ENCODE data around the gene RALGAPB.
"Not testable (repeated sequence)": the region's sequence is repeated elsewhere in the genome, so short reads cannot be mapped to it uniquely, and the experiment has no call there.

RALGAPB gene

DNA sequence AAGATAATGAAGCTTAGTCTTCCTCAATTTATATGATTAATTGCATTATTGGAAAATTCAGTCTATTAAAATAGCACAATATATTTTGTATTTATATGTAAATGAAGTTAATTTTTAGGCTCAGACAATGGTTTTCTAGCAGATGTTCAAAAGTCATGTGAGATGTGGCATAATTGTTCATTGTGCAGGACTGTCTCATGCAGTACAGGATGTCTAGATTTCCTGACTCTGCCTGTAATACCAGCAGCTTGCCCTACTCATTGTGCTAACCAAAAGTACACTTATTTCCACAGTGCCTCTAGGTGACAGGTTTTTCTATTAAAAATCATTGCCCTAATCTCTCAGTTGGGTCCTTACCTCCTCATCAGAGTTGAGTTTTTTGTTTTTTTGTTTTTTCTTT, 12.4 kb downstream of the RALGAPB start:
- Histone ChIP-seq H3K9me3 (ENCODE audit: control insufficient read depth, insufficient read depth, low read length) (no peaks in the 10 kb centered on the region), H3K27me3 (ENCODE audit: control insufficient read depth, insufficient read depth, low read length) (no peaks in the 10 kb centered on the region), H3K36me3 (ENCODE audit: control insufficient read depth, insufficient read depth, low read length) (no peaks in the 10 kb centered on the region), H3K4me3 (ENCODE audit: low read length) (no peak overlapping the region), H3K27ac (ENCODE audit: low read length) (no peak overlapping the region), H3K4me1 (ENCODE audit: control insufficient read depth, insufficient read depth, low read length) (no peaks in the 10 kb centered on the region)
- no peak for DNase-seq (ENCODE audit: low read depth, low spot score)

DNA sequence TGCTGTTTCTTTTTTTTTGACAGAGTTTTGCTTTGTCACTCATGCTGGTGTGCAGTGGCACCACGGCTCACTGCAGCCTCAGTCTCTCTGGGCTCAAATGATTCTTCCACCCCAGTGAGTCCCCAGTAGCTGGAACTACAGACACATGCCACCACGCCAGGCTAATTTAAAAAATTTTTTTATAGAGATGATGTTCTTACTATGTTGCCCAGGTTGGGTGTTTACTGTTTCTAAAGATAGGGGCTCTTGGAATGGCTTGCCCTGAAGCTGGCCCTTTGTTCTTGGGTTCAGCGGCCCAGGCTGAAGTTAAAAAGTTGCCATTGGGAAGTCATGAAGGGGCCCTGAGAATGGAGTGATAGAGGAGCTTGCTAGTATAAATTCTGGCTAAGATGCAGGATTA, 16.5 kb downstream of the RALGAPB start:
- Histone ChIP-seq H3K9me3 (ENCODE audit: control insufficient read depth, insufficient read depth, low read length) (no peaks in the 10 kb centered on the region), H3K36me3 (ENCODE audit: control insufficient read depth, insufficient read depth, low read length) (no peaks in the 10 kb centered on the region), H3K4me3 (ENCODE audit: low read length) (no peak overlapping the region), H3K27ac (ENCODE audit: low read length) (no peak overlapping the region), H3K27me3 (ENCODE audit: control insufficient read depth, insufficient read depth, low read length) (no peaks in the 10 kb centered on the region), H3K4me1 (ENCODE audit: control insufficient read depth, insufficient read depth, low read length) (no peaks in the 10 kb centered on the region)
- DNase-seq (ENCODE audit: low read depth, low spot score): no peak
- WGBS (ENCODE audit: insufficient coverage, insufficient read length): no CpG with 5 or more reads among the region's 3 CpGs

DNA sequence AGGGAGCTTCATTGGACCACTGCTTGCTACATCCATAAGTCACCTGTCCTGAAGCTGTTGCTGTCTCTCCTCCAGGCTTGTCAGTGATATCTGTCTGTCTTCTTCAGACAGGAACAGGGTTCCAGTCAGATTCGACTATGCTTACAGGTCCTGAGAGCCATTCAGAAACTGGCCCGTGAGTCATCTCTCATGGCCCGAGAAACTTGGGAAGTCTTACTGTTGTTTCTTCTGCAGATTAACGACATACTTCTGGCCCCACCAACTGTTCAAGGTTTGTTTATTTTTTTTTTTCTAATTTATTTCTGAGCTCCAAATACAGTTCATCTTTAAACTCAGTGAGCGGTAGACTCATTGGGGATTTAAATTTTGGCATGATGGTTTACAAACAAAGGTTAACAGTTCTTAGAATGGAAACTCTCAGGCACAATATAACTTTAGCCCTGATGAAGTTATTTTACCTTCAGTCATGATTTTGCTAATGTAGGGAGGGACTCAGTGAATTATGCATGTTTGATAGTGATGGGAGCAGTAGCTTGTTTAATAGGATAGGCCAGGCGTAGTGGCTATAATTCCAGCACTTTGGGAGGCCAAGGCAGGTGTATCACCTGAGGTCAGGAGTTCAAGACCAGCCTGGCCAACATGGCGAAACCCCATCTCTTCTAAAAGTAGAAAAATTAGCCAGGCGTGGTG, 24.7 kb downstream of the RALGAPB start:
- Histone ChIP-seq H3K4me1 (ENCODE audit: control insufficient read depth, insufficient read depth, low read length) (no peaks in the 10 kb centered on the region), H3K36me3 (ENCODE audit: control insufficient read depth, insufficient read depth, low read length) (peaks cover 2% of the 10 kb centered on the region; the same call in 1 of the 2 replicates)
- no CpG with 5 or more reads among the region's 8 CpGs for WGBS (ENCODE audit: insufficient coverage, insufficient read length)

DNA sequence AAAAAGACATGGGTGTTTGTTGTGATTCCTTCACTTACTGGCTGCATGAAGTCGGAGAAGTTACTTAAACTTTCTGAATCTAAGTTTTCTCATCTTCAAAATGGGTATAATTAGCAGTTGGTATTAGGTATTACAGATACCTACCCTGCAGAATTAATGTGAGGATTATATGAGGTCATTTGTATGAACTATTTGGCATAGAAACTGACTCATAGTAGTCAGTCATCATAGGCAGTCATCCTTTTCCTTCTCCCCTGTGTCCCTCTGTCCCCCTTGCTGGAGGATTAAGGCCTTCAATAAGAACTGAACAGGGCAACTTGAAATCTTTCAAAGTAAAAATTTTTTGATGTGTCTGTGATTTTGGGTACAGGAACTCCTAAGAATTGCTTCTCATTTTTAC, 26.3 kb downstream of the RALGAPB start:
- Histone ChIP-seq H3K4me3 (ENCODE audit: low read length) (no peak overlapping the region), H3K9me3 (ENCODE audit: control insufficient read depth, insufficient read depth, low read length) (no peaks in the 10 kb centered on the region), H3K36me3 (ENCODE audit: control insufficient read depth, insufficient read depth, low read length) (peaks cover 2% of the 10 kb centered on the region; the same call in 1 of the 2 replicates), H3K4me1 (ENCODE audit: control insufficient read depth, insufficient read depth, low read length) (no peaks in the 10 kb centered on the region), H3K27me3 (ENCODE audit: control insufficient read depth, insufficient read depth, low read length) (no peaks in the 10 kb centered on the region), H3K27ac (ENCODE audit: low read length) (no peak overlapping the region)
- no peak for DNase-seq (ENCODE audit: low read depth, low spot score)
- WGBS (ENCODE audit: insufficient coverage, insufficient read length): no CpG with 5 or more reads among the region's 1 CpG

More for the DNA sequence above, 24.7 kb downstream of the RALGAPB start:
- H3K9me3 ChIP-seq (ENCODE audit: control insufficient read depth, insufficient read depth, low read length): no peaks in the 10 kb centered on the region
- no peak for DNase-seq (ENCODE audit: low read depth, low spot score)
- H3K27ac ChIP-seq (ENCODE audit: low read length): no peak overlapping the region
- no peak overlapping the region for H3K4me3 ChIP-seq (ENCODE audit: low read length)
- no peaks in the 10 kb centered on the region for H3K27me3 ChIP-seq (ENCODE audit: control insufficient read depth, insufficient read depth, low read length)

DNA sequence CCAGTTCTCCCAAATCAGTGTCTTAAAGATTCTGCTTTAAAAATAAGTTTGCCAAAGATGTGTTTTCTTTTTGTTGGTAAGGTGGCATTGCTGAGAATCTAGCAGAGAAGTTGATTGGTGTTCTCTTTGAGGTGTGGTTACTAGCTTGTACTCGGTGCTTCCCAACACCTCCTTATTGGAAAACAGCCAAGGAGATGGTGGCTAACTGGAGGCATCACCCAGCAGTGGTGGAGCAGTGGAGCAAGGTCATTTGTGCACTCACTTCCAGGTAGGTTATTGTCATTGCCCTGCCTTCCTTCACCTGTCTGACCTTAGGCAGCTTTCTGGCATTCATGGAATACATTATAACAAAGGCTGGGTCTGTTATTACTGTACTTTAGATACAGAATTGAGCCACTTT, 26.7 kb downstream of the RALGAPB start:
- Histone ChIP-seq H3K27me3 (ENCODE audit: control insufficient read depth, insufficient read depth, low read length) (no peaks in the 10 kb centered on the region), H3K27ac (ENCODE audit: low read length) (no peak overlapping the region), H3K4me3 (ENCODE audit: low read length) (no peak overlapping the region), H3K36me3 (ENCODE audit: control insufficient read depth, insufficient read depth, low read length) (peaks cover 2% of the 10 kb centered on the region; the same call in 1 of the 2 replicates), H3K4me1 (ENCODE audit: control insufficient read depth, insufficient read depth, low read length) (no peaks in the 10 kb centered on the region), H3K9me3 (ENCODE audit: control insufficient read depth, insufficient read depth, low read length) (no peaks in the 10 kb centered on the region)
- no CpG with 5 or more reads among the region's 1 CpG for WGBS (ENCODE audit: insufficient coverage, insufficient read length)
- DNase-seq (ENCODE audit: low read depth, low spot score): no peak

DNA sequence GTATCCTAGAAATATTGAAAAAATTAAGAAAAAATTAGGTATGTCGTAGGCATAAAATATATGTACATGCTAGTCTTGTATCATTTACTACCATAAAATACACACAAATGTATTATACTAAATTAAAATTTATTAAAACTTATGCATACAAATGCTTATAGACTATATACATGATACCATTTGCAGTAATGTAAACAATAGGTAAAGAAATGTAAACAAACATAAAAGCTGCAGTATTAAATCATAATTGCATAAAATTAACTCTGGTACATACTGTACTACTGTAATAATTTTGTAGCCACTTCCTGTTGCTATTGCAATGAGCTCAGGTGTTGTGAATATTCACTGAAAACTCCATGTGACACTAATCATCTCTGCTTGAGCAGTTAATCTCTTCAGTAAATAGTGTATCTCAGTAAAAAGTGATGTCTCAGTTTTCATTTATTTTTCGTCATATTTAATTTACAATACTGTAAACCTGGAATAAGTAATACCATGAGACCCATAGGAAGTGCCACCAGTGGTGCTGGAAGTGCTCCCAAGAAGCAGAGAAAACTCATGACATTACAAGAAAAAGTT, 29.3 kb downstream of the RALGAPB start:
- no peak for DNase-seq (ENCODE audit: low read depth, low spot score)
- no CpG with 5 or more reads among the region's 2 CpGs for WGBS (ENCODE audit: insufficient coverage, insufficient read length)
- H3K9me3 ChIP-seq (ENCODE audit: control insufficient read depth, insufficient read depth, low read length): no peaks in the 10 kb centered on the region
- no peak overlapping the region for H3K27ac ChIP-seq (ENCODE audit: low read length)
- peaks cover 2% of the 10 kb centered on the region; the same call in 1 of the 2 replicates for H3K36me3 ChIP-seq (ENCODE audit: control insufficient read depth, insufficient read depth, low read length)
- no peak overlapping the region for H3K4me3 ChIP-seq (ENCODE audit: low read length)
- H3K27me3 ChIP-seq (ENCODE audit: control insufficient read depth, insufficient read depth, low read length): no peaks in the 10 kb centered on the region
- H3K4me1 ChIP-seq (ENCODE audit: control insufficient read depth, insufficient read depth, low read length): no peaks in the 10 kb centered on the region

DNA sequence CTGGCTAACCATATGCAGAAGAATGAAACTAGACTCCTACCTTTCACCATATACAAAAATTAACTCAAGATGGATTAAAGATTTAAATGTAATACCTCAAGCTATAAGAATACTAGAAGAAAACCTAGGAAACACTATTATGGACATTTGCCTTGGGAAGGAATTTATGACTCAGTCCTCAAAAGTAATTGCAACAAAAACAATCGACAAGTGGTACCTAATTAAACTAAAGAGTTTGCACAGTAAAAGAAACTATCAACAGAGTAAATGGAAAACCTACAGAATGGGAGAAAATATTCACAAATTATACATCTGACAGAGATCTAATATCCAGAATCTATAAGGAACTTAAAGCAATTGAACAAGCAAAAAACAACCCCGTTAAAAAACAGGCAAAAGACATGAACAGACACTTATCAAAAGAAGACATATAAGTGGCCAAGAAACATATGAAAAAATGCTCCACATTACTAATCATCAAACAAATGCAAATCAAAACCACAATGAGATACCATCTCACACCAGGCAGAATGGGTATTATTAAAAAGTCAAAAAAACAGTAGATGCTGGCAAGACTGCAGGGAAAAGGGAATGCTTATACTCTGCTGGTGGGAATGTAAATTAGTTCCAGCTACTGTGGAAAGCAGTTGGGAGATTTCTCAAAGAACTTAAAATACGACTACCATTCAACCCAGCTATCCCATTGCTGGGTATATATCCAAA, 31.9 kb downstream of the RALGAPB start:
- Histone ChIP-seq H3K27me3 (ENCODE audit: control insufficient read depth, insufficient read depth, low read length) (no peaks in the 10 kb centered on the region), H3K4me1 (ENCODE audit: control insufficient read depth, insufficient read depth, low read length) (no peaks in the 10 kb centered on the region), H3K4me3 (ENCODE audit: low read length) (no peak overlapping the region), H3K36me3 (ENCODE audit: control insufficient read depth, insufficient read depth, low read length) (peaks cover 6% of the 10 kb centered on the region), H3K9me3 (ENCODE audit: control insufficient read depth, insufficient read depth, low read length) (no peaks in the 10 kb centered on the region), H3K27ac (ENCODE audit: low read length) (no peak overlapping the region)
- no CpG with 5 or more reads among the region's 3 CpGs for WGBS (ENCODE audit: insufficient coverage, insufficient read length)
- no peak for DNase-seq (ENCODE audit: low read depth, low spot score)

DNA sequence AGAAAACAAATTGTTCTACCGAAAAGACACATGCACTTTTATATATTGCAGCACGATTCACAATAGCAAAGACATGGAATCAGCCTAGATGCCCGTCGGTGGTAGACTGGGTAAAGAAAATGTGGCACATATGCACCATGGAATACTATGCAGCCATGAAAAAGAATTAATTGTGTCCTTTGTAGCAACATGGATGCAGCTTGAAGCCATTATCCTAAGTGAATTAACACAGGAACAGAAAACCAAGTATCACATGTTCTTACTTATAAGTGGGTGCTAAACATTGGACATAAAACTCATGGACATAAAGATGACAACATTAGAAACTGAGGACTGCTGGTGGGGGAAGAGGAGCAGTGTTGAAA, 32.4 kb downstream of the RALGAPB start:
- no CpG with 5 or more reads among the region's 4 CpGs for WGBS (ENCODE audit: insufficient coverage, insufficient read length)
- no peak for DNase-seq (ENCODE audit: low read depth, low spot score)
- no peaks in the 10 kb centered on the region for H3K27me3 ChIP-seq (ENCODE audit: control insufficient read depth, insufficient read depth, low read length)

DNA sequence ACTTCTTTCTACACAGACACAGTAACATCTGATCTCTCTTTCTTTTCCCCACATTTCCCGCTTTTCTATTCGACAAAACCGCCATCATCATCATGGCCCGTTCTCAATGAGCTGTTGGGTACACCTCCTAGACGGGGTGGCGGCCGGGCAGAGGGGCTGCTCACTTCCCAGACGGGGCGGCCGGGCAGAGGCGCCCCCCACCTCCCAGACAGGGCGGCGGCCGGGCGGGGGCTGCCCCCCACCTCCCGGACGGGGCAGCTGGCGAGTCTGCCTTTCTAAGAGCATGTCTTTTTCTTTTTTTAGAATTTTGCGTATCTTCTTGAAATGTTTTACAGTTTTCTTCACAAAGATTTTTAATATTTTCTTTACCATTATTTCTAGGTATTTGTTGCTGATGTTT, 39.1 kb downstream of the RALGAPB start:
- not testable (repeated sequence) for H3K9me3 ChIP-seq (ENCODE audit: control insufficient read depth, insufficient read depth, low read length); DNase-seq (ENCODE audit: low read depth, low spot score); H3K27me3 ChIP-seq (ENCODE audit: control insufficient read depth, insufficient read depth, low read length); H3K27ac ChIP-seq (ENCODE audit: low read length); H3K36me3 ChIP-seq (ENCODE audit: control insufficient read depth, insufficient read depth, low read length); H3K4me3 ChIP-seq (ENCODE audit: low read length); H3K4me1 ChIP-seq (ENCODE audit: control insufficient read depth, insufficient read depth, low read length)
- no CpG with 5 or more reads among the region's 19 CpGs for WGBS (ENCODE audit: insufficient coverage, insufficient read length)

More for the DNA sequence above, 32.4 kb downstream of the RALGAPB start:
- peaks cover 6% of the 10 kb centered on the region for H3K36me3 ChIP-seq (ENCODE audit: control insufficient read depth, insufficient read depth, low read length)
- no peaks in the 10 kb centered on the region for H3K9me3 ChIP-seq (ENCODE audit: control insufficient read depth, insufficient read depth, low read length)
- no peak overlapping the region for H3K4me3 ChIP-seq (ENCODE audit: low read length)
- no peaks in the 10 kb centered on the region for H3K4me1 ChIP-seq (ENCODE audit: control insufficient read depth, insufficient read depth, low read length)
- no peak overlapping the region for H3K27ac ChIP-seq (ENCODE audit: low read length)

DNA sequence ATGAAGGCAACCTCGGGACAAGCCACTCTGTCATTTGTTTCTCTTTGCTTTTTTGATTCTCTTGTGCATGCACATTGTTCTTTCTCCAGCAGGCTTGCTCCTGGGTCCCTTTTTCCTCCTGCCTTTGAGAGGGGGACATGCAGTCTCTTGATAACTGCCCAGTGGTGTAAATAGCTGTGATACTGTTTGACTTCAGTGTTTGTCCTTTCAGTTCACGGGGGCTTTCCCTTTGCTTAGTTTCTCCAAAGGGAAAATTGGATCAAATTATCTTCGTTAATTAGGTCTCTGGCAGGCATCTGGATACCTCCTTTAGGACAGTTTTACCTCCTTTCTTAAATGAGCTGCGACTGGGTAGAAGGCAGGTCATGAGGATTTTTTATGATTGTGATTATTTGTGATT, 41.5 kb downstream of the RALGAPB start:
- Histone ChIP-seq H3K27me3 (ENCODE audit: control insufficient read depth, insufficient read depth, low read length) (no peaks in the 10 kb centered on the region), H3K4me3 (ENCODE audit: low read length) (no peak overlapping the region), H3K9me3 (ENCODE audit: control insufficient read depth, insufficient read depth, low read length) (no peaks in the 10 kb centered on the region), H3K4me1 (ENCODE audit: control insufficient read depth, insufficient read depth, low read length) (no peaks in the 10 kb centered on the region), H3K36me3 (ENCODE audit: control insufficient read depth, insufficient read depth, low read length) (peaks cover 2% of the 10 kb centered on the region), H3K27ac (ENCODE audit: low read length) (no peak overlapping the region)
- no peak for DNase-seq (ENCODE audit: low read depth, low spot score)
- no CpG with 5 or more reads among the region's 4 CpGs for WGBS (ENCODE audit: insufficient coverage, insufficient read length)
